ENCODE data around the gene MAP4.
"Not testable (repeated sequence)": the region's sequence is repeated elsewhere in the genome, so short reads cannot be mapped to it uniquely, and the experiment has no call there.

Gene MAP4

DNA sequence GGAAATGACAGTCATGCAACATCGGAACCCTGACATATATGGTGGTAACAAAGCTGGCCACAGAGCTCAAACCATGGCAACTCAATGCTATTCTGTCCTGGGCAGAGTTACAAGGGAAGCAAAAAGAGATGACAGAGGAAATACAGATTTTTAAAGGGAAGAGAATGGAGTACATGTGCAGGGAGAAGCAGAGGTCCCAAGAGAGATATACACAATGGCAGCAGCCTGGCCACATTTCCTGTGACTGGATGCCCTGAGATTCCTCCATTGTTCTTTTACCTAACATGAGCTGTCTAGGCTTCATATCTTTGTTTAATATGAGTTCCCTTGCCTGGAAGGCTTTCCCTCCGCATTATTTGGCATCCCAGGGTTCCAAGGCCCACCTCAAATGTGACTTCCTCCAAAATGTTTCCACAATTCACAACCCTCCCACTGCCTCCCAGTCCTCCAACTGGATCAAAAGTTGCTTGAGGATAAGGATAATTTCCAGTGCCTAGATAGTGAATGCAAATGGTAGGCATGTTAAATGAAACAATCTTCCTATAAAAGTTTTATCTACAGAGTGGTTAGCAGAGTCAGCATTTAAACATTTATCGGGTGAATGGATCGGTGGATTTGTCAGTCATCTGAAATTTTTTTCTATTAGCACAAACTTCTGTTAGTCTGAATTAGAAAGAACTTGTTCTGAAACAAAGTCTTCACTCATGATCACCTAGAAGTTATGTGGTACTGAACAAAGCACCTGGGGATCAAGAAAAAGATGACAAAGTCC lies 127.0 kb downstream of the MAP4 start:
- no peak overlapping the region for H3K27ac ChIP-seq (ENCODE audit: low read depth, low read length)
- H3K27me3 ChIP-seq (ENCODE audit: control insufficient read depth in 1 of 2, insufficient read depth in 2 of 2, low read length in 2 of 2), result no peaks in the 10 kb centered on the region
- H3K36me3 ChIP-seq (ENCODE audit: control insufficient read depth in 1 of 2, insufficient read depth in 2 of 2, low read length in 2 of 2), result peaks cover 20 to 29% of the 10 kb centered on the region in 2 donors
- no peak overlapping the region for H3K9ac ChIP-seq (ENCODE audit: low read depth in 1 of 2, low read length in 2 of 2)
- no peak overlapping the region for H3K4me3 ChIP-seq (ENCODE audit: low read depth in 1 of 2, low read length in 2 of 2)
- peaks cover 0 to 4% of the 10 kb centered on the region in 2 donors for H3K4me1 ChIP-seq (ENCODE audit: control insufficient read depth in 1 of 2, insufficient read depth in 2 of 2, low read length in 2 of 2)
- no peaks in the 10 kb centered on the region for H3K9me3 ChIP-seq (ENCODE audit: control insufficient read depth in 1 of 2, low read length in 2 of 2)

DNA sequence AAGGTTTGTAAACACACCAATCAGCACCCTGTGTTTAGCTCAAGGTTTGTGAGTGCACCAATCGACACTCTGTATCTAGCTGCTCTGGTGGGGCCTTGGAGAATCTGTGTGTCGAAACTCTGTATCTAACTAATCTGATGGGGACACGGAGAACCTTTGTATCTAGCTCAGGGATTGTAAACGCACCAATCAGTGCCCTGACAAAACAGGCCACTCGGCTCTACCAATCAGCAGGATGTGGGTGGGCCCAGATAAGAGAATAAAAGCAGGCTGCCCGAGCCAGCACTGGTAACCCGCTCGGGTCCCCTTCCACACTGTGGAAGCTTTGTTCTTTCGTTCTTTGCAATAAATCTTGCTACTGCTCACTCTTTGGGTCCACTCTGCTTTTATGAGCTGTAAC lies 128.2 kb downstream of the MAP4 start:
- not testable (repeated sequence) for H3K9ac ChIP-seq (ENCODE audit: low read depth in 1 of 2, low read length in 2 of 2); H3K9me3 ChIP-seq (ENCODE audit: control insufficient read depth in 1 of 2, low read length in 2 of 2); H3K27ac ChIP-seq (ENCODE audit: low read depth, low read length); H3K4me1 ChIP-seq (ENCODE audit: control insufficient read depth in 1 of 2, insufficient read depth in 2 of 2, low read length in 2 of 2); H3K4me3 ChIP-seq (ENCODE audit: low read depth in 1 of 2, low read length in 2 of 2); H3K27me3 ChIP-seq (ENCODE audit: control insufficient read depth in 1 of 2, insufficient read depth in 2 of 2, low read length in 2 of 2)
- peaks cover 20 to 26% of the 10 kb centered on the region in 2 donors for H3K36me3 ChIP-seq (ENCODE audit: control insufficient read depth in 1 of 2, insufficient read depth in 2 of 2, low read length in 2 of 2)

DNA sequence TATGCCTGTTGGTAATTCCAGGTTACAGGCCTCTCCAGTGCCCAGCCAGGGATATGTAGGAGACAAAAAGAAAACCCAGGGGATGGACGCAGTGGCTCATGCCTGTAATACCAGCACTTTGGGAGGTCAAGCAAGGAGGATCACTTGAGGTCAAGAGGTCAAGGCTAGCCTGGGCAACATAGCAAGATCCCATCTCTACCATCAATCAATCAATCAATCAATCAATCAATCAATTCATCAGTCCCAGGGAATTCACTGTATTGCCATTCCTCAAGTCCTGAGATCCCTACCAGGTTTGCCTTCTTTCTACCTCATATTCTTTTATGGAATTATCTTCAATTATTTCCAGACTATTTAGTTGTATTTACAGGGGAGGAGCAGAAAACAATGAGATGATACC lies 131.0 kb downstream of the MAP4 start:
- Histone ChIP-seq H3K4me1 (ENCODE audit: control insufficient read depth in 1 of 2, insufficient read depth in 2 of 2, low read length in 2 of 2) (no peaks in the 10 kb centered on the region), H3K9me3 (ENCODE audit: control insufficient read depth in 1 of 2, low read length in 2 of 2) (no peaks in the 10 kb centered on the region), H3K36me3 (ENCODE audit: control insufficient read depth in 1 of 2, insufficient read depth in 2 of 2, low read length in 2 of 2) (peaks cover 3 to 7% of the 10 kb centered on the region in 2 donors), H3K27ac (ENCODE audit: low read depth, low read length) (no peak overlapping the region), H3K9ac (ENCODE audit: low read depth in 1 of 2, low read length in 2 of 2) (no peak overlapping the region), H3K27me3 (ENCODE audit: control insufficient read depth in 1 of 2, insufficient read depth in 2 of 2, low read length in 2 of 2) (no peaks in the 10 kb centered on the region), H3K4me3 (ENCODE audit: low read depth in 1 of 2, low read length in 2 of 2) (no peak overlapping the region)

DNA sequence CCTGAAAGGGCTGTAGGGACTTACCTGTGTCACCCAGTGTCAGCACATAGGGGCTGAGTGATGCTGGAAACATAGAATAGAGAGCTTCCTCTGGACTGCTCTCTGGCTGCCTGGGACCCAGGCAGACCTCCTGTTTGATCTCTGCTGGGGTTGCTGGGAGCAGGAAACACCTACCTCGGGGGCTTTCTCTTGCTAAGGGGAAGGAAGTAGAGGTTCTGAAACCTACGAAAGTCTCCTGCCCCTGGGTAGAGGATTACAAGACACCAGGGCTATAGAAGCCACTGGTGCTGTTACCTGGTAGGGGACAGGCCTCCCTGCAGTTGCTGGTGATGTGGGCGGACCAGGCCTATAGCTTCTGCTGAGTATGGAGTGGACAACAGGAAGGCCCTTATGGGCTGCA lies 131.6 kb downstream of the MAP4 start:
- Histone ChIP-seq H3K36me3 (ENCODE audit: control insufficient read depth in 1 of 2, insufficient read depth in 2 of 2, low read length in 2 of 2) (peaks cover 3 to 7% of the 10 kb centered on the region in 2 donors), H3K9ac (ENCODE audit: low read depth in 1 of 2, low read length in 2 of 2) (no peak overlapping the region), H3K9me3 (ENCODE audit: control insufficient read depth in 1 of 2, low read length in 2 of 2) (no peaks in the 10 kb centered on the region), H3K4me1 (ENCODE audit: control insufficient read depth in 1 of 2, insufficient read depth in 2 of 2, low read length in 2 of 2) (no peaks in the 10 kb centered on the region), H3K27ac (ENCODE audit: low read depth, low read length) (no peak overlapping the region), H3K27me3 (ENCODE audit: control insufficient read depth in 1 of 2, insufficient read depth in 2 of 2, low read length in 2 of 2) (no peaks in the 10 kb centered on the region), H3K4me3 (ENCODE audit: low read depth in 1 of 2, low read length in 2 of 2) (no peak overlapping the region)

DNA sequence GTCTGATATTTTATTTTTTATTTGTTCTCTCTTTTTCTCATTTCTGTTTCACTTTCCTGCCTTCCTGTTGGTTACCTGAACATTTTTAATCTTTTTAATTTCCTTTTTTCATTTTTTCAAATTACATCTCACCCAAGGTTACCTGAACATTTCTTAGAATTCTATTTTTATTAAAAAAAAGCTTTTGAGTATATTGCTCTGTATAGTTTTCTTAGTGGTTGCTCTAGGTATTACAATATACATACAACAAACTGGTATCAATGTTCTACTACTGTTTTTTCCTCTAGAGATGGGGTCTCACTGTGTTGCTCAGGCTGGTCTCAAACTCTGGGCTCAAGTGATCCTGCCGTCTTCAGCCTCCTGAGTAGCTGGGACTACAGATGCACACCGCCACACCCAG lies 133.9 kb downstream of the MAP4 start:
- H3K36me3 ChIP-seq (ENCODE audit: control insufficient read depth in 1 of 2, insufficient read depth in 2 of 2, low read length in 2 of 2), result peaks cover 3 to 6% of the 10 kb centered on the region in 2 donors
- no peak overlapping the region for H3K27ac ChIP-seq (ENCODE audit: low read depth, low read length)
- no peaks in the 10 kb centered on the region for H3K4me1 ChIP-seq (ENCODE audit: control insufficient read depth in 1 of 2, insufficient read depth in 2 of 2, low read length in 2 of 2)
- no peak overlapping the region for H3K9ac ChIP-seq (ENCODE audit: low read depth in 1 of 2, low read length in 2 of 2)
- H3K4me3 ChIP-seq (ENCODE audit: low read depth in 1 of 2, low read length in 2 of 2), result no peak overlapping the region
- H3K27me3 ChIP-seq (ENCODE audit: control insufficient read depth in 1 of 2, insufficient read depth in 2 of 2, low read length in 2 of 2), result no peaks in the 10 kb centered on the region
- no peaks in the 10 kb centered on the region for H3K9me3 ChIP-seq (ENCODE audit: control insufficient read depth in 1 of 2, low read length in 2 of 2)

DNA sequence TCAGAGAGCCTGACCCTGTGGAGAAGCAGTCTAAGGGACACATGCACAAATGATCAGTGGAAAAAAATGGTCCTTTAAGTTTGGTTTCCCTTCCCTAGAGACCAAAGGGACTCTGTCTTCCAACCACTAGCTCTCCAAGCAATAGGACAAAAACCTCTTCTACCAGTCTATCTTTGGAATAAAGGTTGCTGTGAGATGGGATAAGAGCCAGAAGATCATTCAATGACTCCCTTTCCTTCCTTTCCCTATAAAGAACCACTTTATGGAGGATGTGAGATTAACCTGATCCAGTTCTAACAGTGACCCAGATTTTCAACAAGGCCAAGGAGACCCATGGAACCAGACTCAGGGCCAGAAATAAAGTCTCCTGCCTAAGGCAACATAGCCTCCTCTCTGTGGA lies 138.5 kb downstream of the MAP4 start:
- Histone ChIP-seq H3K27ac (ENCODE audit: low read depth, low read length) (no peak overlapping the region), H3K27me3 (ENCODE audit: control insufficient read depth in 1 of 2, insufficient read depth in 2 of 2, low read length in 2 of 2) (no peaks in the 10 kb centered on the region), H3K36me3 (ENCODE audit: control insufficient read depth in 1 of 2, insufficient read depth in 2 of 2, low read length in 2 of 2) (peaks cover 18 to 28% of the 10 kb centered on the region in 2 donors), H3K9ac (ENCODE audit: low read depth in 1 of 2, low read length in 2 of 2) (no peak overlapping the region), H3K9me3 (ENCODE audit: control insufficient read depth in 1 of 2, low read length in 2 of 2) (no peaks in the 10 kb centered on the region), H3K4me1 (ENCODE audit: control insufficient read depth in 1 of 2, insufficient read depth in 2 of 2, low read length in 2 of 2) (no peaks in the 10 kb centered on the region), H3K4me3 (ENCODE audit: low read depth in 1 of 2, low read length in 2 of 2) (no peak overlapping the region)

DNA sequence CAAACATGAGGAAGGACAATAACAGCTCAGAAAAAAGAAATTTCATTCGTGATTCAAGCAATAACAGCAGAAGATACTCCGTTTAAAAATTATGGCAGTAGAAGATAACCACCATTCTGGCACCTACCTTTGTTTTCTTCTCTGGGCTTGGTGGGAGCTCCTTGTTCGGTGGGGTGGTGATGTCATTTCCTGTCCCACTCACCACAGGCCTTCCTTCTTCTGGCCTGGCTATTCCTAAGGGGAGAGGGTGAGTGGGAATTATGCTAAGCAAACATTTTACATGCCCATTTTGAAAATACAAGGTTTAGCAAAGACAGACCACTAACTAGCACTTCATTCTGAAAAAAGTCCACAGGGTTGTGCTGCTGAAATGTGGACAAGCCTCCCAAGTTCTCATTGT lies 138.9 kb downstream of the MAP4 start:
- Histone ChIP-seq H3K36me3 (ENCODE audit: control insufficient read depth in 1 of 2, insufficient read depth in 2 of 2, low read length in 2 of 2) (peaks cover 18 to 32% of the 10 kb centered on the region in 2 donors), H3K9me3 (ENCODE audit: control insufficient read depth in 1 of 2, low read length in 2 of 2) (no peaks in the 10 kb centered on the region), H3K9ac (ENCODE audit: low read depth in 1 of 2, low read length in 2 of 2) (no peak overlapping the region), H3K27me3 (ENCODE audit: control insufficient read depth in 1 of 2, insufficient read depth in 2 of 2, low read length in 2 of 2) (no peaks in the 10 kb centered on the region), H3K4me1 (ENCODE audit: control insufficient read depth in 1 of 2, insufficient read depth in 2 of 2, low read length in 2 of 2) (no peaks in the 10 kb centered on the region), H3K4me3 (ENCODE audit: low read depth in 1 of 2, low read length in 2 of 2) (no peak overlapping the region), H3K27ac (ENCODE audit: low read depth, low read length) (no peak overlapping the region)

DNA sequence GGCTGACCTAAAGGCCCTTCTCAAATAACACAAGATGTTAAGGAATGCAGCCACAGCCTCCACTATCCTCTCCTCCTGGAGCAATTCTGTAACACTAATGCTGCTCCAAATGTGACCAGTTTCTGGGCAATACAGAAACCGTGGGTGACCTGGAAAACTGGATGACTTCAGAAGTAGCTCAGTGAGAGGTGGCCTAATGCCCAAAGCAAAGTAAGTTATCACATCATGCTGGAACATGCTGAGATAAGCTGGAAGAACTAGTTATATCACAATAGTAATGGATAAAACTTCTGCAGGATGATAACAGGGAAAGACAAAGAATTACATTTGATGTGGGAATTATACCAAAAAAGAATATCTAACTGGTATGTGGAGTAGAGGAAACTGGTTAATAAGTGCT lies 141.3 kb downstream of the MAP4 start:
- H3K36me3 ChIP-seq (ENCODE audit: control insufficient read depth in 1 of 2, insufficient read depth in 2 of 2, low read length in 2 of 2), result peaks cover 34 to 53% of the 10 kb centered on the region in 2 donors
- H3K27ac ChIP-seq (ENCODE audit: low read depth, low read length), result no peak overlapping the region
- H3K4me1 ChIP-seq (ENCODE audit: control insufficient read depth in 1 of 2, insufficient read depth in 2 of 2, low read length in 2 of 2), result peaks cover 0 to 7% of the 10 kb centered on the region in 2 donors
- H3K9ac ChIP-seq (ENCODE audit: low read depth in 1 of 2, low read length in 2 of 2), result no peak overlapping the region
- H3K27me3 ChIP-seq (ENCODE audit: control insufficient read depth in 1 of 2, insufficient read depth in 2 of 2, low read length in 2 of 2), result no peaks in the 10 kb centered on the region
- H3K4me3 ChIP-seq (ENCODE audit: low read depth in 1 of 2, low read length in 2 of 2), result no peak overlapping the region
- no peaks in the 10 kb centered on the region for H3K9me3 ChIP-seq (ENCODE audit: control insufficient read depth in 1 of 2, low read length in 2 of 2)

DNA sequence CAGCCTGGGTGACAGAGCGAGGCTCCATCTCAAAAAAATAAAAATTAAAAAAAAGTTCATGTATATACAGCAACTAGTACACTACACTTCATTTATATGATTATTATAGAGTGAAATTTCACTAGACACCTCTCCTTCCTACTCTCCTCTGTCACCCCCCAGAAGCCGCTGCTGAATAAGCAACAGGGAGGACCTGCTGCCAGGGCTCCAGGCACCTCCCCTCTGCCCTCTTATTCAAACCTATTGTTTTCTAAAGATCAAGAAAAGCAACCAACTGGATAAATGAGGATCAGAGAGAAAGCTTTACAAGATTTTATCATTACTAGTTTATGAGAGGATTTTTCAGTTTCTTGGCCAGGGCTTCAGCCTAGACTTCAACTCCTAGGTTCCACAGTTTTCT lies 141.8 kb downstream of the MAP4 start:
- Histone ChIP-seq H3K9me3 (ENCODE audit: control insufficient read depth in 1 of 2, low read length in 2 of 2) (no peaks in the 10 kb centered on the region), H3K27me3 (ENCODE audit: control insufficient read depth in 1 of 2, insufficient read depth in 2 of 2, low read length in 2 of 2) (no peaks in the 10 kb centered on the region), H3K4me1 (ENCODE audit: control insufficient read depth in 1 of 2, insufficient read depth in 2 of 2, low read length in 2 of 2) (peaks cover 0 to 7% of the 10 kb centered on the region in 2 donors), H3K9ac (ENCODE audit: low read depth in 1 of 2, low read length in 2 of 2) (no peak overlapping the region), H3K4me3 (ENCODE audit: low read depth in 1 of 2, low read length in 2 of 2) (no peak overlapping the region), H3K36me3 (ENCODE audit: control insufficient read depth in 1 of 2, insufficient read depth in 2 of 2, low read length in 2 of 2) (peaks cover 38 to 58% of the 10 kb centered on the region in 2 donors), H3K27ac (ENCODE audit: low read depth, low read length) (no peak overlapping the region)

DNA sequence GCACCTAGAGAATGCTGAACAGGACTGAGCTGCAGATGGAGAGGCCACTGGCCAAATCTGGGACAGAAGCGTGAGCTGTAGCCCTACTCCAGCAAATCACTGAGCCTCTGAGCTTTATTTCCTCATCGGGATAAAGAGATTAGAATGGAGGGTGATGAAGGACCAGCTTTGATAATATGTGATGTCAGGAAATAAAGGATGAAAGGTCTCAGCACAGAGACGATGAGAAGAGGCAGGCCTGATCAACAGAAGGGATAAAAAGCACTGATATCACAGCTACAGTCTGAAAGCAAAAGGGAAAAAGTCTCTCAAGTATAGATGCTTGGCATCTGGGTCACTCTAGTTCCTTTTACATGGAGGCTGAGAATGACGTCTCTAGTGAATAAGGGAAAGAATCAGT lies 143.3 kb downstream of the MAP4 start:
- H3K27me3 ChIP-seq (ENCODE audit: control insufficient read depth in 1 of 2, insufficient read depth in 2 of 2, low read length in 2 of 2), result no peaks in the 10 kb centered on the region
- H3K36me3 ChIP-seq (ENCODE audit: control insufficient read depth in 1 of 2, insufficient read depth in 2 of 2, low read length in 2 of 2), result peaks cover 51 to 72% of the 10 kb centered on the region in 2 donors
- no peak overlapping the region for H3K9ac ChIP-seq (ENCODE audit: low read depth in 1 of 2, low read length in 2 of 2)
- no peaks in the 10 kb centered on the region for H3K9me3 ChIP-seq (ENCODE audit: control insufficient read depth in 1 of 2, low read length in 2 of 2)
- no peak overlapping the region for H3K27ac ChIP-seq (ENCODE audit: low read depth, low read length)
- peaks cover 0 to 7% of the 10 kb centered on the region in 2 donors for H3K4me1 ChIP-seq (ENCODE audit: control insufficient read depth in 1 of 2, insufficient read depth in 2 of 2, low read length in 2 of 2)
- no peak overlapping the region for H3K4me3 ChIP-seq (ENCODE audit: low read depth in 1 of 2, low read length in 2 of 2)

Data from duodenal mucosa (tissue), 2 donors.